GM19397 (cell line): ENCODE results near the gene FAM161B.

Source experiments
- ATAC-seq: cut with Tn5 transposase; IDR thresholded peaks from one replicate; pipeline ENCODE4 v1.9.1; 2021; ENCODE audit warnings: mild to moderate bottlenecking, moderate library complexity; ENCODE audit not compliant: unreplicated experiment

The FAM161B gene

DNA sequence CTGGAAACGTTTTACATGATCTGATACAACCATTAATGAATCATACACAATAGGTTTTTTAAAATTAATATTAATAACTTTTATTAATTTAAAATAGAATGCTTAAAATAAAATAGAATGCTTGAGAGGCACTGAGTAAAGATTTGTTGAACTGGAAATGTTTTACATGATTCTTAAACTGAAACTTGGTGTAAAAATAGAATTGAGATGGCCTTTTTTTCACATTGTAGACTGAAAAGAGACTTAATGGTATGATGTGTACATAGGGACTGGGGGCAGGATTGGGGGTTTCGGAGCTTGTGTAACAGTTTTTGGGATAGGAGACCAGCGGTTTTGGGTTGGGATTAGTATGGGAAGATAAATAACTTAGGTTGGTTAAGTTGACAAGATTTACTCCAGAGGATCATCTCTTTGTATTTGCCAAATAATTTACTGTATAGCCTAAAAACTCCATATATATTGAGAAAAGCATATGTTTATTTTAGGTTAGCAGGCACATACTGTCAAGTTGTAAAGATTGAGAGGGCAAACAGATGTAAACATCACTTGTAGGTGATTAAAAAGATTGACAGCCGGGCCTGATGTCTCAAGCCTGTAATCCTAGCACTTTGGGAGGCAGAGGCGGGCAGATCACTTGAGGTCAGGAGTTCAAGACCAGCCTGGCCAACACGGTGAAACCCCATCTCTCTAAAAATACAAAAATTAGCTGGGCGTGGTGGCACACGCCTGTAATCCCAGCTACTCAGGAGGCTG lies 65.3 kb downstream of the FAM161B start:
- no peak for ATAC-seq
